K562 (cell line): ENCODE measurements around the gene AGRP. TPM values are rescaled to one million over a fixed set of nuclear protein-coding genes. Genes with fewer than 3 reads are reported as not detected.
A peak's percentile ranks its signal among the peaks of the same experiment; 100 is the strongest.

Experiments
- ATAC-seq: fragments of 200-7000 bp; cut with Tn5 transposase; 3 replicates; pipeline ENCODE4 v1.9.1; 2020; ENCODE audit warnings: moderate library complexity
- BruUV-seq: library from RNA; stranded (reverse); fragments of 400-500 nt; replicated peaks from 2 replicates; lab custom pipeline; 2021; lab: Mats Ljungman, UMichigan
- CTCF ChIA-PET: fragments of 300-600 bp; formaldehyde crosslinking; extraction: SDS; loops from one replicate; lab custom pipeline; 2021; ENCODE audit warnings: low intra/inter-chr PET ratio; lab: Yijun Ruan, JAX
- POLR2A ChIA-PET: fragments of 300-600, 350-650 bp; sonication (Branson Sonifier 250); formaldehyde crosslinking; extraction: SDS; loops from one replicate; lab custom pipeline; 2021; ENCODE audit warnings: antibody characterized with exemption, inconsistent platforms; lab: Yijun Ruan, JAX
- DNase-seq, 4 experiments: peaks; one replicate each; pipeline versions ENCODE4 v3.0.0 to v3.0.0-alpha.2; 2011 to 2018; ENCODE audit warnings: low spot score in 3 of 4, mixed read lengths in 3 of 4; ENCODE audit errors: extremely low read depth in 1 of 4
- FAIRE-seq: peaks from 2 replicates; lab custom pipeline; 2011; peaks lifted over from hg19 to GRCh38; lab: Jason Lieb, UNC
- H2AFZ ChIP-seq: 2 replicates; pipeline ENCODE4 v1.6.0; 2011; ENCODE audit warnings: low read depth, low read length, control low read depth, inconsistent platforms
- H3K27ac ChIP-seq: fragments of 200-600 bp; 3 replicates; pipeline ENCODE4 v1.8.0; 2011; ENCODE audit warnings: low read depth, mild to moderate bottlenecking, control low read depth, inconsistent platforms, low read length, moderate library complexity, mixed read lengths; ENCODE audit errors: extremely low read depth
- H3K27me3 ChIP-seq, 2 experiments: fragments of 300-600 bp in 1 of 2; 2 replicates in 1 of 2; 3 replicates in 1 of 2; pipeline versions ENCODE4 v1.6.0 to v1.8.0; 2011; ENCODE audit warnings: inconsistent platforms in 2 of 2, low read length in 2 of 2, mild to moderate bottlenecking in 1 of 2, mixed read lengths in 1 of 2, moderate library complexity in 1 of 2; ENCODE audit not compliant: control insufficient read depth in 2 of 2, insufficient read depth in 2 of 2
- H3K36me3 ChIP-seq: fragments of 300-600 bp; 3 replicates; pipeline ENCODE4 v1.8.0; 2011; ENCODE audit warnings: mild to moderate bottlenecking, low read length, inconsistent platforms; ENCODE audit not compliant: control insufficient read depth, insufficient read depth
- H3K4me1 ChIP-seq, 2 experiments: fragments of 200-600 bp in 1 of 2; replicated peaks in 1 of 2; 2 replicates in 1 of 2; 3 replicates in 1 of 2; pipeline versions ENCODE4 v1.5.1 to v1.8.0; 2011; ENCODE audit warnings: inconsistent platforms in 2 of 2, low read length in 2 of 2, mild to moderate bottlenecking in 1 of 2, mixed read lengths in 1 of 2, moderate library complexity in 1 of 2; ENCODE audit not compliant: control insufficient read depth in 2 of 2, insufficient read depth in 2 of 2
- H3K4me2 ChIP-seq: 2 replicates; pipeline ENCODE4 v1.6.1; 2011; ENCODE audit warnings: low read length, control low read depth, inconsistent platforms, mixed read lengths; ENCODE audit not compliant: insufficient read depth
- H3K4me3 ChIP-seq: fragments of 200-600 bp; sonication (generic), shearing (Covaris generic); 2 replicates; pipeline ENCODE4 v1.5.1; 2016; ENCODE audit warnings: control low read depth, inconsistent platforms
- H3K79me2 ChIP-seq: fragments of 200-600 bp; 3 replicates; pipeline ENCODE4 v1.8.0; 2011; ENCODE audit warnings: low read length, inconsistent platforms; ENCODE audit not compliant: control insufficient read depth, insufficient read depth
- H3K9ac ChIP-seq, 2 experiments: 2 replicates each; pipeline versions ENCODE4 v1.6.0 to v1.6.1; 2011; ENCODE audit warnings: low read depth in 2 of 2, low read length in 2 of 2, control low read depth in 1 of 2, inconsistent platforms in 1 of 2, mild to moderate bottlenecking in 1 of 2, mixed read lengths in 1 of 2; ENCODE audit not compliant: insufficient read depth in 1 of 2
- H3K9me1 ChIP-seq: one replicate; pipeline ENCODE4 v1.6.0; 2011; ENCODE audit warnings: inconsistent platforms, mild to moderate bottlenecking, low read length, moderate library complexity; ENCODE audit not compliant: control insufficient read depth, insufficient read depth
- H3K9me3 ChIP-seq: replicated peaks from 2 replicates; pipeline ENCODE4 v1.5.1; 2011; ENCODE audit warnings: low read depth, low read length, inconsistent platforms; ENCODE audit not compliant: control insufficient read depth, insufficient read depth
- H4K20me1 ChIP-seq: replicated peaks from 2 replicates; pipeline ENCODE4 v1.6.1; 2011; ENCODE audit warnings: low read length, inconsistent platforms, mixed read lengths; ENCODE audit not compliant: control insufficient read depth, insufficient read depth
- CEBPB ChIP-seq: fragments of 450-650 bp; IDR thresholded peaks from 2 replicates; pipeline ENCODE4 v1.6.1; 2016; ENCODE audit warnings: missing genetic modification characterization, missing compliant biosample characterization
- CEBPG ChIP-seq, 3 experiments: fragments of 200-800 bp in 1 of 3; sonication (Bioruptor generic) in 1 of 3; sonication (generic) in 1 of 3; formaldehyde crosslinking in 1 of 3; IDR thresholded peaks in 2 of 3; conservative IDR thresholded peaks in 1 of 3; 2 replicates each; pipeline versions ENCODE4 v1.6.1 to v1.8.0; 2016 to 2022; ENCODE audit warnings: missing compliant biosample characterization in 2 of 3, missing genetic modification characterization in 2 of 3, mild to moderate bottlenecking in 1 of 3, missing genetic modification reagents in 1 of 3
- HINFP ChIP-seq: fragments of 450-650 bp; conservative IDR thresholded peaks from 2 replicates; pipeline ENCODE4 v1.6.1; 2016; ENCODE audit warnings: missing genetic modification characterization, low read depth, mild to moderate bottlenecking, control low read depth, missing compliant biosample characterization
- MLLT1 ChIP-seq, 2 experiments: fragments of 450-650 bp; IDR thresholded peaks; 2 replicates each; pipeline ENCODE4 v1.6.1; 2016
- PYGO2 ChIP-seq: fragments of 450-650 bp; IDR thresholded peaks from 2 replicates; pipeline ENCODE4 v1.6.1; 2016; ENCODE audit warnings: mild to moderate bottlenecking, missing genetic modification characterization, moderate library complexity, missing compliant biosample characterization
- WGBS: fragments of 100-300 bp; shearing (Covaris generic); methylation state at CpG from one replicate; pipeline ENCODE4 v1.1.6; 2016; ENCODE audit warnings: low coverage, mixed read lengths; ENCODE audit not compliant: insufficient coverage; ENCODE audit errors: missing lambda C conversion rate; 5-methylcytosine and 5-hydroxymethylcytosine counted together
- in situ Hi-C: fragments of 300-500 bp; cut with MboI; formaldehyde crosslinking; loops from 4 replicates; pipeline ENCODE4 v1.15.0; 2018; ENCODE audit warnings: inconsistent platforms, mixed read lengths
- intact Hi-C: fragments of 100-400 bp; cut with micrococcal nuclease; formaldehyde crosslinking; loops from 2 replicates; pipeline ENCODE4 v1.14.2; 2022
- polyA plus RNA-seq, 8 experiments: library from polyadenylated mRNA; depleted of rRNA in 4 of 8; stranded (reverse) in 5 of 8; unstranded in 3 of 8; fragments of >200 nt; fragmentation: Nextera tagmentation in 2 of 8; fragmentation: Illumina TruSeq in 1 of 8; extraction: Ambion mirVana in 2 of 8; extraction: Trizol in 1 of 8; gene quantifications; 2 replicates each; pipeline versions ENCODE4 v1.2.1 to v1.2.3, GENCODE V29; 2011 to 2014; ENCODE audit warnings: inconsistent platforms in 1 of 8, missing spikeins in 1 of 8
- total RNA-seq, 7 experiments: library from RNA; depleted of rRNA in 6 of 7; stranded (reverse); fragments of >200 nt in 6 of 7; fragmentation: Illumina TruSeq in 2 of 7; extraction: Trizol in 2 of 7; gene quantifications; 2 replicates each; pipeline versions ENCODE4 v1.2.1 to v1.2.3, GENCODE V29; 2011 to 2021; ENCODE audit warnings: low replicate concordance in 1 of 7

AGRP gene
- total and polyA plus RNA-seq, 9 of the 15 experiments (the other 6 are each of a cell fraction or from before 2014, with no cell fraction given), result not detected

- peaks cover 39% of the 10 kb centered on the region; the same call in 2 of the 3 replicates for H3K36me3 ChIP-seq
- intact Hi-C loops (no loop called here), in situ Hi-C loops (no loop called here)
- no peak for DNase-seq
- TF ChIP-seq CEBPB (tag) (peak; percentile 68), HINFP (tag) (no peak), MLLT1 (IDR thresholded peaks at IDR 0.05) (peak in 1 of 2 experiments; percentile 73; a peak in 1 of 4 replicates), CEBPG (CRISPR knock-in tag; IDR thresholded peaks at IDR 0.05) (0 out of 2 replicates have a peak, but pooled peaks have one; percentile 30), CEBPG (tag; conservative IDR thresholded peaks at IDR 0.05 in 1 of 2, IDR thresholded peaks at IDR 0.05 in 1 of 2) (no peak), PYGO2 (tag) (no peak)
- H3K4me1 ChIP-seq, result peaks cover 0 to 21% of the 10 kb centered on the region in 2 experiments; a peak in 1 of 5 replicates
- H2AFZ ChIP-seq, result no peak overlapping the region
- H3K4me3 ChIP-seq, result no peak overlapping the region
- H3K4me2 ChIP-seq, result no peak overlapping the region
- ChIA-PET CTCF (no interaction called here), POLR2A (no interaction called here)
- 0 out of 2 replicates have a peak, but pooled peaks cover 3% of the 10 kb centered on the region for H4K20me1 ChIP-seq
- H3K9me1 ChIP-seq, result peaks cover 2% of the 10 kb centered on the region
- no peaks in the 10 kb centered on the region for H3K27me3 ChIP-seq
- no peaks in the 10 kb centered on the region for H3K79me2 ChIP-seq
- H3K9me3 ChIP-seq, result no peaks in the 10 kb centered on the region
- no peak overlapping the region for H3K9ac ChIP-seq
- no peak overlapping the region for H3K27ac ChIP-seq
- TSS peak; percentile 85 for BruUV-seq
- 91% methylated on average over 17 of the region's 20 CpGs for WGBS
- no peak for FAIRE-seq
- ATAC-seq, result no peak
Observed at GRCh38 chr16:67438098-67438791, 45.1 kb downstream of the AGRP start.
